Gastroesophageal sphincter (tissue), 3 donors: Measurements from ENCODE around the gene SLC35B2.

Experiments
- CTCF ChIP-seq, 4 experiments: fragments of 200-600 bp in 2 of 4; fragments of 450-650 bp in 2 of 4; sonication (generic) in 1 of 4; IDR thresholded peaks; one replicate each; pipeline ENCODE4 v1.5.1; 2017 to 2019; ENCODE audit warnings: antibody characterized with exemption in 4 of 4, mild to moderate bottlenecking in 2 of 4, moderate library complexity in 2 of 4
- EP300 ChIP-seq: sonication (generic); formaldehyde crosslinking; IDR thresholded peaks from one replicate; pipeline ENCODE4 v1.6.1; 2017; ENCODE audit warnings: antibody characterized with exemption, mild to moderate bottlenecking
- POLR2A ChIP-seq, 2 donors: fragments of 450-650 bp; IDR thresholded peaks; one replicate each; pipeline ENCODE4 v1.6.1; 2017; ENCODE audit warnings: antibody characterized with exemption in 2 of 2, mild to moderate bottlenecking in 2 of 2, moderate library complexity in 1 of 2
- POLR2AphosphoS5 ChIP-seq: sonication (generic); formaldehyde crosslinking; IDR thresholded peaks from one replicate; pipeline ENCODE4 v1.6.1; 2017; ENCODE audit warnings: antibody characterized with exemption

GRCh38 chr6:44270526-44271405 is 13.4 kb upstream of the SLC35B2 start:
- TF ChIP-seq CTCF (IDR thresholded peaks at IDR 0.05) = no peak
- no peak for TF ChIP-seq POLR2AphosphoS5
- no peak for TF ChIP-seq POLR2A (IDR thresholded peaks at IDR 0.05)
- TF ChIP-seq EP300 = no peak
